Measurements from ENCODE around the gene MYEOV.

MYEOV gene

DNA sequence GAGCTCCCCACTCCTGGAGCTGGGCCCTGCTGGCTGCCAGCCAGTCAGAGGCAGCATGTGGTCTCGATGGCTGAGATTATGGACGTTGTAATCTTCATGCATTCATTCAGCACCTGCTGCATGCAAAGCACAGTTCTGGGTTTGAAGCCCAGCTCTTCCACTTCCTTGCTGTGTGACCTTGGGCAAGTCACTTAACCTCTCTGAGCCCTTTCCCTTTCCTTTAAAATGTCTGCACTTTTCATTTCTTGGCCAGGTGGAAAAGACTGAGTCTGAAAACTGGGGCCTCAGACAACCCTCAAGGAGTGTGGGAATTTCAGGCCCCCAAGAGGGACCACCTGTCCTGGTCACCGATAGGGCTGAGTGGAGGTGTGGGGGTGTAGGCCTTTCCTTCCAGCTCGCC is 24.6 kb upstream of the MYEOV start:
- H3K4me1 ChIP-seq (ENCODE audit: control insufficient read depth, insufficient read depth, low read length): no peaks in the 10 kb centered on the region
- H3K4me3 ChIP-seq (ENCODE audit: low read depth, low read length): no peak overlapping the region
- no peaks in the 10 kb centered on the region for H3K27me3 ChIP-seq (ENCODE audit: control insufficient read depth, insufficient read depth, low read length)
- no peak overlapping the region for H3K9ac ChIP-seq (ENCODE audit: low read depth, low read length)
- no peaks in the 10 kb centered on the region for H3K9me3 ChIP-seq (ENCODE audit: control insufficient read depth, insufficient read depth, low read length)
- no peaks in the 10 kb centered on the region for H3K36me3 ChIP-seq (ENCODE audit: control insufficient read depth, insufficient read depth, low read length)

- no peak overlapping the region for H3K9ac ChIP-seq (ENCODE audit: low read depth, low read length)
- no peaks in the 10 kb centered on the region for H3K36me3 ChIP-seq (ENCODE audit: control insufficient read depth, insufficient read depth, low read length)
- H3K4me3 ChIP-seq (ENCODE audit: low read depth, low read length): no peak overlapping the region
- H3K4me1 ChIP-seq (ENCODE audit: control insufficient read depth, insufficient read depth, low read length): no peaks in the 10 kb centered on the region
- H3K9me3 ChIP-seq (ENCODE audit: control insufficient read depth, insufficient read depth, low read length): no peaks in the 10 kb centered on the region
- no peaks in the 10 kb centered on the region for H3K27me3 ChIP-seq (ENCODE audit: control insufficient read depth, insufficient read depth, low read length)
Measured at GRCh38 chr11:69269926-69270697, 23.8 kb upstream of the MYEOV start.

- no peaks in the 10 kb centered on the region for H3K36me3 ChIP-seq (ENCODE audit: control insufficient read depth, insufficient read depth, low read length)
- H3K4me1 ChIP-seq (ENCODE audit: control insufficient read depth, insufficient read depth, low read length): no peaks in the 10 kb centered on the region
- H3K27me3 ChIP-seq (ENCODE audit: control insufficient read depth, insufficient read depth, low read length): no peaks in the 10 kb centered on the region
- no peaks in the 10 kb centered on the region for H3K9me3 ChIP-seq (ENCODE audit: control insufficient read depth, insufficient read depth, low read length)
- no peak overlapping the region for H3K9ac ChIP-seq (ENCODE audit: low read depth, low read length)
- H3K4me3 ChIP-seq (ENCODE audit: low read depth, low read length): no peak overlapping the region
Measured at GRCh38 chr11:69270941-69271340, 23.0 kb upstream of the MYEOV start.

GRCh38 chr11:69272055-69272454 is 21.9 kb upstream of the MYEOV start:
- H3K4me1 ChIP-seq (ENCODE audit: control insufficient read depth, insufficient read depth, low read length): no peaks in the 10 kb centered on the region
- no peak overlapping the region for H3K9ac ChIP-seq (ENCODE audit: low read depth, low read length)
- H3K4me3 ChIP-seq (ENCODE audit: low read depth, low read length): no peak overlapping the region
- H3K27me3 ChIP-seq (ENCODE audit: control insufficient read depth, insufficient read depth, low read length): no peaks in the 10 kb centered on the region
- H3K36me3 ChIP-seq (ENCODE audit: control insufficient read depth, insufficient read depth, low read length): no peaks in the 10 kb centered on the region
- H3K9me3 ChIP-seq (ENCODE audit: control insufficient read depth, insufficient read depth, low read length): no peaks in the 10 kb centered on the region

DNA sequence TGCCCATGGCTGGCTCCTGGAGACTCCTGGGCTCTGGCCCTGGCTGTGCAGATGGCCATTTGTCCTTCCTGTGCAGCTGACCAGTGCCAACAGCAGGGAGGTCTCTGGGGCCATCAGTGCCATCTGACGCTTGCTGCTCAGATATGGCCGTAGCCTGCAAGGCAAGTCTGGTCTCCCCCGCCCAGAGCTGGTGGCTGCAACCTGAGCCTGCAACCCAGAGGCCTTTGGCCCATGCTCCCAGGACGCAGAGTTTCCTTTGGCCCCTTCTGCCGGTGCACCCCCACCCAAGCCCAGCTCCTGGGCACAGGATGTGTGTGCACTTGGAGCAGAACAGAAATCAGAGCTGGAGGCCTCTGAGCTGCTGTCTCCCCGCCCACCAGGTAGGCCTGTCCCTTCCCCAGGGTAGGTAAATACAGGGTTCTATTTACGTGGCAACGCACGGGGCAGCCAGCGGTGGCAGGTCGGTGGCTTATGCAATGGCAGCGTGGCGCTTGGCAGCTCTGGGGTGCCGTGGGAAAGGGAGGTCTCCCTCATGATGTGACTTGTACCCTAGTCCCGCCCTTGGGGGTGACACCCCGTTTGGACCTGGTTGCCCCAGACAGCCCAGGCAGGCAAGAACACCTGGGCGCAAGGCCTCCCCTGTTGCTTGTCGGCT is 21.0 kb upstream of the MYEOV start:
- H3K9ac ChIP-seq (ENCODE audit: low read depth, low read length): no peak overlapping the region
- peaks cover 2% of the 10 kb centered on the region for H3K4me1 ChIP-seq (ENCODE audit: control insufficient read depth, insufficient read depth, low read length)
- H3K9me3 ChIP-seq (ENCODE audit: control insufficient read depth, insufficient read depth, low read length): no peaks in the 10 kb centered on the region
- H3K27me3 ChIP-seq (ENCODE audit: control insufficient read depth, insufficient read depth, low read length): no peaks in the 10 kb centered on the region
- H3K36me3 ChIP-seq (ENCODE audit: control insufficient read depth, insufficient read depth, low read length): no peaks in the 10 kb centered on the region
- H3K4me3 ChIP-seq (ENCODE audit: low read depth, low read length): no peak overlapping the region

DNA sequence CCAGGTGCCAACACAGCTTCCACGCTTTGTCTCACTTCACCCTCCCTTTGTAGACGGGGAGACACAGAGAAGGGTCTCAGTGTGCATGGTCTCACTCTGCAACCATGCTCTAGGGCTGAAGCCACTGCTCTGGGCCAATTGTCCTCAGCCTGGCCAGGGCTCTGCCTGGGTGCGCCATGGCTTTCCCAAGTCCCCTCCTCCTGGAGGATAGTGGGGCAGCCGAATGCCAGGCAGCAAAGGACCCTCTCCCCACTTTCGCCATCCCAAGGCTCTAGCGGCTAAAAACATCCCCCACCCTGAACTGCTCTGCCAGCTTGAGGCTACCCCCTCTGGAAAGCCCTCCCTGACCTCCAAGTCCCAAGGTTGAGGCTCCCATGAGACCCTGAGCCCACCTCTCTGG is 20.4 kb upstream of the MYEOV start:
- H3K4me1 ChIP-seq (ENCODE audit: control insufficient read depth, insufficient read depth, low read length): peaks cover 2% of the 10 kb centered on the region
- no peak overlapping the region for H3K9ac ChIP-seq (ENCODE audit: low read depth, low read length)
- H3K4me3 ChIP-seq (ENCODE audit: low read depth, low read length): no peak overlapping the region
- H3K9me3 ChIP-seq (ENCODE audit: control insufficient read depth, insufficient read depth, low read length): no peaks in the 10 kb centered on the region
- no peaks in the 10 kb centered on the region for H3K27me3 ChIP-seq (ENCODE audit: control insufficient read depth, insufficient read depth, low read length)
- H3K36me3 ChIP-seq (ENCODE audit: control insufficient read depth, insufficient read depth, low read length): no peaks in the 10 kb centered on the region

DNA sequence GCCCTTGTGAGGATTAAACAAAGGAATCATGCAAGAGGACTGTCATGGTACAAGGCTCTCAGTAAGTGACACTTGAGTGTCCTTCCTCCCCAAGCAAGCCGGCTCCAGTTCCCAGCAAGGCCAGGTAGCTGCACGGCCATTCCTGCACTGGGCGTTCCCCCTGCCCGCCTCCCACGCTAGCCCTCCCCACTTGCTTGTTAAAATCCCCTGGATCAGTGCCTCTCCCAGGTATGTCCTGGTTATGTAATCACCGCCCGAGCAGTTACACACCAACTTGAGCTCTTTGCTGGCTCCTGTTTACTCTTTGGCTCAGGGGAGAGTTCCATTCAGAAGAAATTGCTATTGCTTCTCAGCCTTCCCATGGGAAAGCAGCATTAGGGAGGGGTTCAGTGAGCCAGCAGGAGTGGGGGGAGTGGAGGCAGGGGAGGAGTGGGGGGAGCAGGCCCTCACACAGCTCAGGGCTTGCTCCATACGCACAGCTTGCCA is 19.4 kb upstream of the MYEOV start:
- H3K36me3 ChIP-seq (ENCODE audit: control insufficient read depth, insufficient read depth, low read length): no peaks in the 10 kb centered on the region
- no peak overlapping the region for H3K4me3 ChIP-seq (ENCODE audit: low read depth, low read length)
- H3K9ac ChIP-seq (ENCODE audit: low read depth, low read length): no peak overlapping the region
- no peaks in the 10 kb centered on the region for H3K27me3 ChIP-seq (ENCODE audit: control insufficient read depth, insufficient read depth, low read length)
- no peaks in the 10 kb centered on the region for H3K9me3 ChIP-seq (ENCODE audit: control insufficient read depth, insufficient read depth, low read length)
- H3K4me1 ChIP-seq (ENCODE audit: control insufficient read depth, insufficient read depth, low read length): peaks cover 2% of the 10 kb centered on the region

DNA sequence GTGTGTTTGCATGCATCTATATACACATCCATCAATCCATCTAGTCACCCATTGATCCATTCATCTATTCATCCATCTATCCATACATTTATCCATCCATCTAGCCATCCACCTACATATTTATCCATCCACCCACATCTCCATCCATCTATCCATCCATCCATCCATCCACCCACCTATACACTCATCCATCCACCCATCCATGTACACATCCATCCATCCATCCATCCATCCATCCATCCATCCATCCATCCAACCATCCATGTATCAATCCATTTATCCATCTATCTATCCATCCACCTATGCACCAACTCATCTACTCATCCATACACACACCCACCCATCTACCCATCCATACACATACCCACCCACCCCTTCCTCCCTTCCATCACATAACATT is 18.8 kb upstream of the MYEOV start:
- Histone ChIP-seq H3K36me3 (ENCODE audit: control insufficient read depth, insufficient read depth, low read length) (no peaks in the 10 kb centered on the region), H3K27me3 (ENCODE audit: control insufficient read depth, insufficient read depth, low read length) (no peaks in the 10 kb centered on the region), H3K9me3 (ENCODE audit: control insufficient read depth, insufficient read depth, low read length) (no peaks in the 10 kb centered on the region), H3K4me3 (ENCODE audit: low read depth, low read length) (no peak overlapping the region), H3K4me1 (ENCODE audit: control insufficient read depth, insufficient read depth, low read length) (peaks cover 2% of the 10 kb centered on the region), H3K9ac (ENCODE audit: low read depth, low read length) (no peak overlapping the region)

- Histone ChIP-seq H3K9ac (ENCODE audit: low read depth, low read length) (no peak overlapping the region), H3K27me3 (ENCODE audit: control insufficient read depth, insufficient read depth, low read length) (no peaks in the 10 kb centered on the region), H3K4me3 (ENCODE audit: low read depth, low read length) (no peak overlapping the region), H3K9me3 (ENCODE audit: control insufficient read depth, insufficient read depth, low read length) (no peaks in the 10 kb centered on the region), H3K36me3 (ENCODE audit: control insufficient read depth, insufficient read depth, low read length) (no peaks in the 10 kb centered on the region), H3K4me1 (ENCODE audit: control insufficient read depth, insufficient read depth, low read length) (peaks cover 2% of the 10 kb centered on the region)
Measured at GRCh38 chr11:69276165-69276564, 17.8 kb upstream of the MYEOV start.

- Histone ChIP-seq H3K4me3 (ENCODE audit: low read depth, low read length) (no peak overlapping the region), H3K27me3 (ENCODE audit: control insufficient read depth, insufficient read depth, low read length) (no peaks in the 10 kb centered on the region), H3K36me3 (ENCODE audit: control insufficient read depth, insufficient read depth, low read length) (no peaks in the 10 kb centered on the region), H3K9me3 (ENCODE audit: control insufficient read depth, insufficient read depth, low read length) (no peaks in the 10 kb centered on the region), H3K4me1 (ENCODE audit: control insufficient read depth, insufficient read depth, low read length) (peaks cover 2% of the 10 kb centered on the region), H3K9ac (ENCODE audit: low read depth, low read length) (no peak overlapping the region)
Measured at GRCh38 chr11:69277074-69277809, 16.7 kb upstream of the MYEOV start.

DNA sequence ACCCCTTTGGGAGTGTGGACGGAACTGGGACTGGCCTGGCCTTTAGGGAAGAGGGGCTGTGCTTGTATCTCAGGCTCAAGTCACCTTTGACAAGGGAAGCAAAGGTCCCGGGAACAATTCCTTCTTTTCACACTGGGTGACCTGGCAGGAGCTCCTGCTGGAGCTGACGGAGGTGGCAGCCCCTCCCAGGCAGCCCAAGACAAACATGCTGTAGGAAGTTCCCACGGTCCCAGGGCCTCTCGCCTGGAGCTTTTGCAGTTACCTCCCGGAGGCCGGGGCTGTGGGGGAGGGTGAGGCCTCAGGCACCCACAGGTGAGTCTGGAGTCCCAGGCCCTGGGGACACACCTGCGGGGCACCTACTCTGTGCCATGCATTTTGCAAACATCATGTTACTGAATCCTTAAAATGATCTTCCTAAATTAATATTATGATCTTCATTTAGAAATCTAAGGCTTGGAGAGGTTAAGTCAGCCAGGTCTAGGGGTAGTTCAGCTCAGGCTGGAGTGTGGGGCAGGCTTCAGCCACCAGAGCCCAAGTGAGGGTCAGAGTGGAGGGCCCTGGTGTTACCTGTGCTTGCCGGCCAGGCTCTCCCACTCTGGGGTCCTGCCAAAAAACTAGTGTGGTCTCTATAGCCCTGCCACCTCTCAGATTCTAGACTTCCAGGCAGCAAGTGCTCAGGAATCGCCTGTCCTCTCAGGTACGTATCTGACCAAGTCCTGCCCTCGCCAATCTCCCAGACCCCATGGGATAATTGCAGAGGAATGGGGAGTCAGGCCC is 15.7 kb upstream of the MYEOV start:
- peaks cover 2% of the 10 kb centered on the region for H3K4me1 ChIP-seq (ENCODE audit: control insufficient read depth, insufficient read depth, low read length)
- no peak overlapping the region for H3K9ac ChIP-seq (ENCODE audit: low read depth, low read length)
- H3K27me3 ChIP-seq (ENCODE audit: control insufficient read depth, insufficient read depth, low read length): no peaks in the 10 kb centered on the region
- H3K36me3 ChIP-seq (ENCODE audit: control insufficient read depth, insufficient read depth, low read length): no peaks in the 10 kb centered on the region
- H3K9me3 ChIP-seq (ENCODE audit: control insufficient read depth, insufficient read depth, low read length): no peaks in the 10 kb centered on the region
- no peak overlapping the region for H3K4me3 ChIP-seq (ENCODE audit: low read depth, low read length)

Measured in iPS-15b (cell line).